Neuron (in vitro differentiated cells): ENCODE measurements around the gene PRKD2.
"Not testable (repeated sequence)": the region's sequence is repeated elsewhere in the genome, so short reads cannot be mapped to it uniquely, and the experiment has no call there.

ENCODE experiments used
- H2AFZ ChIP-seq: one replicate; pipeline ENCODE4 v1.6.1; 2013; ENCODE audit warnings: low read depth, mild to moderate bottlenecking, inconsistent platforms, low read length, moderate library complexity
- H3K27me3 ChIP-seq: one replicate; pipeline ENCODE4 v1.6.1; 2013; ENCODE audit warnings: low read length; ENCODE audit not compliant: insufficient read depth
- H3K36me3 ChIP-seq: one replicate; pipeline ENCODE4 v1.6.1; 2013; ENCODE audit warnings: low read length; ENCODE audit not compliant: insufficient read depth
- H3K4me1 ChIP-seq: one replicate; pipeline ENCODE4 v1.6.1; 2013; ENCODE audit warnings: low read length; ENCODE audit not compliant: insufficient read depth
- H3K4me3 ChIP-seq: 2 replicates; pipeline ENCODE4 v1.5.1; 2013; ENCODE audit warnings: mild to moderate bottlenecking, low read length, moderate library complexity
- H3K9me3 ChIP-seq: one replicate; pipeline ENCODE4 v1.6.1; 2013; ENCODE audit warnings: low read length

The PRKD2 gene

GRCh38 chr19:46631481-46631880 lies 85.4 kb downstream of the PRKD2 start:
- peaks cover 31% of the 10 kb centered on the region for H3K4me1 ChIP-seq
- H3K36me3 ChIP-seq, result no peaks in the 10 kb centered on the region
- H3K4me3 ChIP-seq, result no peak overlapping the region
- H3K27me3 ChIP-seq, result peaks cover 25% of the 10 kb centered on the region
- H2AFZ ChIP-seq, result no peak overlapping the region
- H3K9me3 ChIP-seq, result no peaks in the 10 kb centered on the region

GRCh38 chr19:46630586-46631205 lies 86.2 kb downstream of the PRKD2 start:
- peaks cover 20% of the 10 kb centered on the region for H3K27me3 ChIP-seq
- H2AFZ ChIP-seq, result no peak overlapping the region
- H3K9me3 ChIP-seq, result no peaks in the 10 kb centered on the region
- peaks cover 26% of the 10 kb centered on the region for H3K4me1 ChIP-seq
- H3K4me3 ChIP-seq, result no peak overlapping the region
- no peaks in the 10 kb centered on the region for H3K36me3 ChIP-seq

DNA sequence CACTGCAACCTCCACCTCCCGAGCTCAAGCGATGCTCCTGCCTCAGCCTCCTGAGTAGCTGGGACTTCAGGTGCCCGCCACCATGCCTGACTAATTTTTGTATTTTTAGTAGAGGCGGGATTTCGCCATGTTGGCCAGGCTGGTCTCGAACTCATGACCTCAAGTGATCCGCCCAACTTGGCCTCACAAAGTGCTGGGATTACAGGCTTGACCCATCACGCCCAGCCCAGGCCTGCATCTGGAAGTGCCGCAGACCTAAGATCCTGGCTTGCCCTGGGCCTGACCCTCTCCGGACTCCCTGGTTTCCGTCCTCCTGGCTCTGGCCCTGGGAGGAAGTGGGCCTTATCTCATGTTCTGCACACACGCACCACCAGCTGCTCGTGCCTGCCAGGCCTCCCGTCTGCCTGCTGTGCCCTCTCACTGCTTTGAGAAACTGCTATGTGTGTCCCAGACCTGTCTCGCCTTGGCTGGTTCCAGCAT lies 87.3 kb downstream of the PRKD2 start:
- Histone ChIP-seq H3K27me3 (peaks cover 14% of the 10 kb centered on the region), H3K9me3 (no peaks in the 10 kb centered on the region), H3K4me3 (no peak overlapping the region), H3K36me3 (no peaks in the 10 kb centered on the region), H2AFZ (no peak overlapping the region), H3K4me1 (peaks cover 20% of the 10 kb centered on the region)

DNA sequence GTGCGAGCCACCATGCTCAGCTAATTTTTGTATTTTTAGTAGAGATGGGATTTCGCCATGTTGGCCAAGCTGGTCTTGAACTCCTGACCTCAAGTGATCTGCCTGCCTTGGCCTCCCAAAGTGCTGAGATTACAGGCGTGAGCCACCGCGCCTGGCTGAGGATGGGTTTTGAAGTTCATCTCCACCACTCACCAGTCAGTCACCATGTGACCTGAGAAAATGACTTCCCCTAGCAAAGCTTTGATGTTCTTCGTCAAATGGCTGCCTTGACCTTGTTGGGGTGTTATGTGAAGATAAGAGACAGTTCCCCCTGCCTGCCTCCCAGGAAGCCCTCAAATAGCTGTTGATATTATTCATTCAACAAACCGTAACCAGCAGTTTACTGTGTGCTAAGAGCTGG lies 87.9 kb downstream of the PRKD2 start:
- peaks cover 18% of the 10 kb centered on the region for H3K4me1 ChIP-seq
- not testable (repeated sequence) for H3K4me3 ChIP-seq, H3K36me3 ChIP-seq, H3K9me3 ChIP-seq, H2AFZ ChIP-seq
- peaks cover 12% of the 10 kb centered on the region for H3K27me3 ChIP-seq

DNA sequence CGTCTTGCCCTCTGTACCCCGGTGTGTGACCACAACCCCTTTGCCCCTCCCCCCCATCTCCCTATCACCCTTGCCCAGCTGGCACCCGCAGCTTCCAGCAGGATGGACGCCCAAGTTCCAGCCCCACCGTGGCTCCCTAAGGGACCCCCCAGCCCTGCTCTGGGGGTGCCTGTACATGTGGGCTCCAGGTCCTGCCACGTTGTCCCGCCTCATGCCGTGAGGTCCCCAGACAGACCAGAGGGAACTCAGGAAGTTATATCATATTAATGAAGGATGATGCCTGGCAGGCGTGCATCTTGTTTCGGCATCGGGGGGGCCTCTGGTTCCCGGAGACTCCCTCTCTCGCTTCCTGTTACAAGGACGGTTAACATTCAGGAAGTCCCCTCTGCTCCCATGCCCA lies 90.5 kb downstream of the PRKD2 start:
- peaks cover 13% of the 10 kb centered on the region for H3K4me1 ChIP-seq
- no peak overlapping the region for H3K4me3 ChIP-seq
- peaks cover 3% of the 10 kb centered on the region for H3K27me3 ChIP-seq
- H2AFZ ChIP-seq, result no peak overlapping the region
- H3K9me3 ChIP-seq, result no peaks in the 10 kb centered on the region
- no peaks in the 10 kb centered on the region for H3K36me3 ChIP-seq

DNA sequence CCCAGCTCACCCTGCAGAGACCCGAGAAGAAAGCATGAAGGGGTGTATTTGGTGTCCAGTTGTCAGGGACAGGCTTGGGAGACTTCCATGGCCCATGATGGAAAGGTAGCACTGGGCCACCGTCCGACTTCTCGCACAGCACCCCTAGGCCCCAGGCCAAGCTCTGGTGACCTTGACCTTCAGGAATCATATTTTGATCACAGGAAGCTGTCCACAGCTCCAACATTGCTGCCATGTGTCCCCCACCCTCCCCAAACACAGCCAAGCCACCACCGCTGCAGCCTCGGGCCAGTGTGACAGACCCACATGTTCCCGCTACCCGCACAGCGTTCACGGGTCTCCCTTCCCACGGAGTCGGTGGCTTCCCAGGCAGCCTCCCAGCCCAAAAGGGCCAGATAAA lies 91.2 kb downstream of the PRKD2 start:
- peaks cover 13% of the 10 kb centered on the region for H3K4me1 ChIP-seq
- H2AFZ ChIP-seq, result no peak overlapping the region
- no peak overlapping the region for H3K4me3 ChIP-seq
- H3K9me3 ChIP-seq, result no peaks in the 10 kb centered on the region
- peaks cover 3% of the 10 kb centered on the region for H3K27me3 ChIP-seq
- H3K36me3 ChIP-seq, result no peaks in the 10 kb centered on the region

- no peak within 1 kb of the TSS for H3K4me3 ChIP-seq
These were observed 91.8 kb downstream of the PRKD2 start, which contains the start of gene PTGIR for GRCh38 chr19:46624958-46625661. Gene PTGIR (minus strand): TSS chr19:46625089. CDS start chr19:46624225, 864 bp downstream.

More at GRCh38 chr19:46624958-46625661, 91.8 kb downstream of the PRKD2 start, which contains the start of gene PTGIR:
- Histone ChIP-seq H3K36me3 (no peaks in the 10 kb centered on the region), H3K27me3 (peaks cover 3% of the 10 kb centered on the region), H3K4me1 (peaks cover 14% of the 10 kb centered on the region), H3K9me3 (no peaks in the 10 kb centered on the region), H2AFZ (no peak within 1 kb of the TSS)
